Naive B cell (primary cell): ENCODE data around the gene EVA1A. TPM values are rescaled to one million over a fixed set of nuclear protein-coding genes. Genes with fewer than 3 reads are reported as not detected.
"Not testable (repeated sequence)": the region's sequence is repeated elsewhere in the genome, so short reads cannot be mapped to it uniquely, and the experiment has no call there.

Experiments
- ATAC-seq, 2 donors: fragments of 150-1000 bp; cut with Tn5 transposase; 2 replicates each; pipeline ENCODE4 v1.10.0; 2021; ENCODE audit warnings: low read depth in 2 of 2, mild to moderate bottlenecking in 2 of 2, moderate library complexity in 2 of 2
- DNase-seq: peaks from one replicate; pipeline ENCODE4 v3.0.0; 2022
- H3K27ac Mint-ChIP-seq, 6 donors: one replicate each; pipeline ENCODE4 v1.8.0; 2020 to 2022; ENCODE audit warnings: mild to moderate bottlenecking in 6 of 6, mixed read lengths in 6 of 6, moderate library complexity in 5 of 6, inconsistent platforms in 2 of 6
- H3K27me3 Mint-ChIP-seq, 3 donors: one replicate each; pipeline ENCODE4 v1.8.0; 2021 to 2022; ENCODE audit warnings: mixed read lengths in 3 of 3, mild to moderate bottlenecking in 1 of 3
- H3K36me3 Mint-ChIP-seq, 2 donors: one replicate each; pipeline ENCODE4 v1.8.0; 2020 to 2022; ENCODE audit warnings: mixed read lengths in 2 of 2, inconsistent platforms in 1 of 2, mild to moderate bottlenecking in 1 of 2
- H3K4me1 Mint-ChIP-seq, 3 donors: one replicate each; pipeline ENCODE4 v1.8.0; 2020 to 2022; ENCODE audit warnings: mixed read lengths in 3 of 3, inconsistent platforms in 1 of 3, mild to moderate bottlenecking in 1 of 3, moderate library complexity in 1 of 3
- H3K4me3 Mint-ChIP-seq, 8 donors: one replicate each; pipeline ENCODE4 v1.8.0; 2020 to 2022; ENCODE audit warnings: mild to moderate bottlenecking in 8 of 8, mixed read lengths in 8 of 8, moderate library complexity in 8 of 8, inconsistent platforms in 2 of 8
- H3K9me3 Mint-ChIP-seq, 7 donors: one replicate each; pipeline ENCODE4 v1.8.0; 2020 to 2022; ENCODE audit warnings: mixed read lengths in 7 of 7, mild to moderate bottlenecking in 5 of 7, inconsistent platforms in 2 of 7, moderate library complexity in 1 of 7
- polyA plus RNA-seq, 6 donors: library from polyadenylated mRNA; unstranded; fragments of 300-500 nt; fragmentation: Illumina TruSeq; gene quantifications; one replicate each; pipeline ENCODE4 v1.2.3, GENCODE V29; 2021; ENCODE audit warnings: low read depth in 6 of 6

EVA1A gene
- polyA plus RNA-seq, 6 donors from 2014 or later, result 0.27 TPM; not detected in 5

- no peak overlapping the region for H3K4me3 Mint-ChIP-seq
- H3K36me3 Mint-ChIP-seq, result peaks cover 0 to 9% of the 10 kb centered on the region in 2 donors
- no peak overlapping the region for H3K27ac Mint-ChIP-seq
- H3K9me3 Mint-ChIP-seq, result peaks cover 0 to 6% (median 3%) of the 10 kb centered on the region in 7 donors
- ATAC-seq (no peak), DNase-seq (no peak)
- no peaks in the 10 kb centered on the region for H3K4me1 Mint-ChIP-seq
- H3K27me3 Mint-ChIP-seq, result peaks cover 24 to 33% (median 31%) of the 10 kb centered on the region in 3 donors
Observed at GRCh38 chr2:75484840-75485239, 75.9 kb downstream of the EVA1A start.

GRCh38 chr2:75483878-75484277 is 76.9 kb downstream of the EVA1A start:
- Mint-ChIP-seq H3K36me3 (peaks cover 0 to 9% of the 10 kb centered on the region in 2 donors), H3K4me1 (no peaks in the 10 kb centered on the region), H3K27ac (no peak overlapping the region), H3K4me3 (no peak overlapping the region), H3K27me3 (peaks cover 19 to 33% (median 27%) of the 10 kb centered on the region in 3 donors), H3K9me3 (peaks cover 0 to 6% (median 3%) of the 10 kb centered on the region in 7 donors)
- no peak for DNase-seq
- no peak for ATAC-seq

GRCh38 chr2:75482398-75482797 is 78.3 kb downstream of the EVA1A start:
- Mint-ChIP-seq H3K27me3 (peaks cover 16 to 33% (median 20%) of the 10 kb centered on the region in 3 donors), H3K36me3 (peaks cover 0 to 9% of the 10 kb centered on the region in 2 donors), H3K9me3 (peaks cover 0 to 6% (median 3%) of the 10 kb centered on the region in 7 donors), H3K4me3 (no peak overlapping the region), H3K27ac (no peak overlapping the region), H3K4me1 (no peaks in the 10 kb centered on the region)
- no peak for ATAC-seq
- DNase-seq, result no peak

- H3K27me3 Mint-ChIP-seq, result peaks cover 9 to 29% (median 15%) of the 10 kb centered on the region in 3 donors
- no peaks in the 10 kb centered on the region for H3K4me1 Mint-ChIP-seq
- H3K36me3 Mint-ChIP-seq, result peaks cover 0 to under 1% of the 10 kb centered on the region in 2 donors
- H3K27ac Mint-ChIP-seq, result no peak overlapping the region
- no peak for DNase-seq
- no peaks in the 10 kb centered on the region for H3K9me3 Mint-ChIP-seq
- ATAC-seq, result no peak
- H3K4me3 Mint-ChIP-seq, result no peak overlapping the region
Observed at GRCh38 chr2:75480971-75481836, 79.5 kb downstream of the EVA1A start.

GRCh38 chr2:75477696-75478095 is 83.0 kb downstream of the EVA1A start:
- peak overlapping the region in 1 of 6 donors; percentile 15 for H3K27ac Mint-ChIP-seq
- H3K9me3 Mint-ChIP-seq, DNase-seq, H3K4me1 Mint-ChIP-seq, ATAC-seq, H3K4me3 Mint-ChIP-seq, H3K36me3 Mint-ChIP-seq: not testable (repeated sequence)
- H3K27me3 Mint-ChIP-seq, result peaks cover 0 to 18% (median 5%) of the 10 kb centered on the region in 3 donors

- no peak for ATAC-seq
- H3K27me3 Mint-ChIP-seq, result peaks cover 0 to 21% (median 5%) of the 10 kb centered on the region in 3 donors
- H3K9me3 Mint-ChIP-seq, result no peaks in the 10 kb centered on the region
- H3K4me3 Mint-ChIP-seq, result no peak overlapping the region
- H3K36me3 Mint-ChIP-seq, result no peaks in the 10 kb centered on the region
- H3K4me1 Mint-ChIP-seq, result no peaks in the 10 kb centered on the region
- no peak for DNase-seq
- no peak overlapping the region for H3K27ac Mint-ChIP-seq
Observed at GRCh38 chr2:75476761-75477160, 84.0 kb downstream of the EVA1A start.

GRCh38 chr2:75475976-75476375 is 84.8 kb downstream of the EVA1A start:
- no peak overlapping the region for H3K27ac Mint-ChIP-seq
- H3K27me3 Mint-ChIP-seq, result peaks cover 0 to 18% (median 5%) of the 10 kb centered on the region in 3 donors
- H3K36me3 Mint-ChIP-seq, result no peaks in the 10 kb centered on the region
- no peak for DNase-seq
- ATAC-seq, result no peak
- H3K9me3 Mint-ChIP-seq, result no peaks in the 10 kb centered on the region
- H3K4me3 Mint-ChIP-seq, result no peak overlapping the region
- H3K4me1 Mint-ChIP-seq, result no peaks in the 10 kb centered on the region

- no peak overlapping the region for H3K4me3 Mint-ChIP-seq
- ATAC-seq (no peak), DNase-seq (no peak)
- H3K27ac Mint-ChIP-seq, result peak overlapping the region in 1 of 6 donors; percentile 69
- peaks cover 0 to 13% (median 5%) of the 10 kb centered on the region in 3 donors for H3K27me3 Mint-ChIP-seq
- H3K9me3 Mint-ChIP-seq, result no peaks in the 10 kb centered on the region
- no peaks in the 10 kb centered on the region for H3K4me1 Mint-ChIP-seq
- H3K36me3 Mint-ChIP-seq, result no peaks in the 10 kb centered on the region
Observed at GRCh38 chr2:75475049-75475448, 85.7 kb downstream of the EVA1A start.

GRCh38 chr2:75474115-75474514 is 86.6 kb downstream of the EVA1A start:
- no peak for DNase-seq
- Mint-ChIP-seq H3K4me1 (no peaks in the 10 kb centered on the region), H3K27me3 (peaks cover 0 to 13% (median 5%) of the 10 kb centered on the region in 3 donors)

GRCh38 chr2:75466708-75467311 is 93.9 kb downstream of the EVA1A start:
- DNase-seq (no peak), ATAC-seq (no peak)
- Mint-ChIP-seq H3K36me3 (no peaks in the 10 kb centered on the region), H3K27me3 (peaks cover 10 to 14% (median 13%) of the 10 kb centered on the region in 3 donors), H3K27ac (no peak overlapping the region), H3K4me3 (no peak overlapping the region), H3K4me1 (no peaks in the 10 kb centered on the region), H3K9me3 (no peaks in the 10 kb centered on the region)

More at GRCh38 chr2:75474115-75474514, 86.6 kb downstream of the EVA1A start:
- no peak overlapping the region for H3K4me3 Mint-ChIP-seq
- no peaks in the 10 kb centered on the region for H3K9me3 Mint-ChIP-seq
- H3K27ac Mint-ChIP-seq, result no peak overlapping the region
- ATAC-seq, result no peak
- H3K36me3 Mint-ChIP-seq, result no peaks in the 10 kb centered on the region

GRCh38 chr2:75465317-75465984 is 95.3 kb downstream of the EVA1A start:
- DNase-seq (no peak), ATAC-seq (no peak)
- Mint-ChIP-seq H3K9me3 (peaks cover 0 to 3% (median 0%) of the 10 kb centered on the region in 7 donors), H3K4me3 (no peak overlapping the region), H3K36me3 (no peaks in the 10 kb centered on the region), H3K27me3 (peaks cover 17 to 25% (median 21%) of the 10 kb centered on the region in 3 donors), H3K4me1 (no peaks in the 10 kb centered on the region), H3K27ac (no peak overlapping the region)

GRCh38 chr2:75464348-75464946 is 96.3 kb downstream of the EVA1A start:
- ATAC-seq (no peak), DNase-seq (no peak)
- Mint-ChIP-seq H3K9me3 (peaks cover 0 to 5% (median 0%) of the 10 kb centered on the region in 7 donors), H3K27me3 (peaks cover 23 to 35% (median 29%) of the 10 kb centered on the region in 3 donors), H3K27ac (peak overlapping the region in 2 of 6 donors; percentile 39 to 91), H3K36me3 (no peaks in the 10 kb centered on the region), H3K4me1 (no peaks in the 10 kb centered on the region), H3K4me3 (no peak overlapping the region)

GRCh38 chr2:75462721-75463120 is 98.0 kb downstream of the EVA1A start:
- ATAC-seq (no peak), DNase-seq (no peak)
- no peaks in the 10 kb centered on the region for H3K36me3 Mint-ChIP-seq
- H3K27me3 Mint-ChIP-seq, result peaks cover 27 to 41% (median 35%) of the 10 kb centered on the region in 3 donors
- no peak overlapping the region for H3K4me3 Mint-ChIP-seq
- H3K27ac Mint-ChIP-seq, result no peak overlapping the region
- H3K4me1 Mint-ChIP-seq, result no peaks in the 10 kb centered on the region
- H3K9me3 Mint-ChIP-seq, result peaks cover 0 to 5% (median 0%) of the 10 kb centered on the region in 7 donors
